HepG2 (cell line): ENCODE results near the gene MKS1. TPM values are rescaled to one million over a fixed set of nuclear protein-coding genes. Genes with fewer than 3 reads are reported as not detected.

ENCODE experiments used
- ASH2L ChIP-seq: fragments of 300-600, 200-600 bp; sonication (generic); IDR thresholded peaks from 2 replicates; pipeline ENCODE4 v1.7.0; 2017; ENCODE audit warnings: low read depth, mild to moderate bottlenecking, moderate library complexity, mixed read lengths, low read length; ENCODE audit not compliant: insufficient read length
- ETV5 ChIP-seq: IDR thresholded peaks from 2 replicates; pipeline ENCODE4 v1.6.1; 2018; ENCODE audit warnings: missing biosample characterization, missing genetic modification reagents, inconsistent platforms, borderline replicate concordance
- HINFP ChIP-seq: sonication (generic); formaldehyde crosslinking; IDR thresholded peaks from 2 replicates; pipeline ENCODE4 v1.4.0; 2020; ENCODE audit warnings: low read depth, mild to moderate bottlenecking, missing genetic modification reagents
- HOXA3 ChIP-seq: sonication (generic); formaldehyde crosslinking; IDR thresholded peaks from 2 replicates; pipeline ENCODE4 v1.5.0; 2020; ENCODE audit warnings: missing genetic modification reagents
- HOXD1 ChIP-seq: sonication (generic); formaldehyde crosslinking; IDR thresholded peaks from 2 replicates; pipeline ENCODE4 v1.5.0; 2020; ENCODE audit warnings: missing genetic modification reagents
- IKZF4 ChIP-seq: sonication (generic); formaldehyde crosslinking; IDR thresholded peaks from 2 replicates; pipeline ENCODE4 v1.5.1; 2020; ENCODE audit warnings: borderline replicate concordance, mild to moderate bottlenecking, low read depth, missing genetic modification reagents; ENCODE audit errors: not compliant biosample characterization
- IRF9 ChIP-seq: sonication (generic); formaldehyde crosslinking; IDR thresholded peaks from 2 replicates; pipeline ENCODE4 v1.8.0; 2022; ENCODE audit warnings: missing genetic modification reagents, mild to moderate bottlenecking, borderline replicate concordance
- NR2C2 ChIP-seq: sonication (generic); formaldehyde crosslinking; IDR thresholded peaks from 2 replicates; pipeline ENCODE4 v1.4.0; 2020; ENCODE audit warnings: missing genetic modification reagents, mild to moderate bottlenecking, moderate library complexity, borderline replicate concordance
- PHF21A ChIP-seq: sonication (generic); formaldehyde crosslinking; IDR thresholded peaks from 2 replicates; pipeline ENCODE4 v1.5.0; 2020; ENCODE audit warnings: mild to moderate bottlenecking, missing genetic modification reagents
- SNAPC4 ChIP-seq: sonication (generic); formaldehyde crosslinking; IDR thresholded peaks from 2 replicates; pipeline ENCODE4 v1.4.0; 2020; ENCODE audit warnings: mild to moderate bottlenecking, missing genetic modification reagents
- TEF ChIP-seq: sonication (generic); formaldehyde crosslinking; IDR thresholded peaks from 2 replicates; pipeline ENCODE4 v1.5.0; 2020; ENCODE audit warnings: missing genetic modification reagents
- ZFY ChIP-seq: sonication (generic); formaldehyde crosslinking; IDR thresholded peaks from 2 replicates; pipeline ENCODE4 v1.4.0; 2020; ENCODE audit warnings: missing genetic modification reagents
- ZNF33B ChIP-seq: sonication (generic); formaldehyde crosslinking; IDR thresholded peaks from 2 replicates; pipeline ENCODE4 v1.5.1; 2020; ENCODE audit warnings: mild to moderate bottlenecking, missing genetic modification reagents
- ZNF484 ChIP-seq: sonication (generic); formaldehyde crosslinking; IDR thresholded peaks from 2 replicates; pipeline ENCODE4 v1.5.1; 2020; ENCODE audit warnings: mild to moderate bottlenecking, low read depth, missing genetic modification reagents, borderline replicate concordance
- ZNF557 ChIP-seq: sonication (generic); formaldehyde crosslinking; IDR thresholded peaks from 2 replicates; pipeline ENCODE4 v1.4.0; 2020; ENCODE audit warnings: missing genetic modification reagents
- ZNF577 ChIP-seq: sonication (generic); formaldehyde crosslinking; IDR thresholded peaks from 2 replicates; pipeline ENCODE4 v1.4.0; 2020; ENCODE audit warnings: mild to moderate bottlenecking, low read depth, missing genetic modification reagents, borderline replicate concordance
- ZNF619 ChIP-seq: sonication (generic); formaldehyde crosslinking; IDR thresholded peaks from 2 replicates; pipeline ENCODE4 v1.4.0; 2020; ENCODE audit warnings: mild to moderate bottlenecking, missing genetic modification reagents
- ZNF629 ChIP-seq: sonication (generic); formaldehyde crosslinking; conservative IDR thresholded peaks from 2 replicates; pipeline ENCODE4 v1.5.0; 2020; ENCODE audit warnings: missing genetic modification reagents
- ZNF672 ChIP-seq: sonication (generic); formaldehyde crosslinking; IDR thresholded peaks from 2 replicates; pipeline ENCODE4 v1.8.1; 2022; ENCODE audit warnings: missing genetic modification reagents
- ZSCAN25 ChIP-seq: sonication (generic); formaldehyde crosslinking; IDR thresholded peaks from 2 replicates; pipeline ENCODE4 v1.8.0; 2022; ENCODE audit warnings: mild to moderate bottlenecking, missing genetic modification reagents
- polyA plus RNA-seq, 8 experiments: library from polyadenylated mRNA; depleted of rRNA in 3 of 8; stranded (reverse) in 7 of 8; unstranded in 1 of 8; fragments of >200 nt; fragmentation: Illumina TruSeq in 4 of 8; extraction: Trizol in 4 of 8; gene quantifications; 2 replicates each; pipeline versions ENCODE4 v1.2.1 to v1.2.3, GENCODE V29; 2011 to 2016; ENCODE audit warnings: low read depth in 4 of 8, missing spikeins in 1 of 8, mixed read lengths in 1 of 8; ENCODE audit not compliant: insufficient read depth in 1 of 8
- total RNA-seq, 5 experiments: library from RNA; depleted of rRNA; stranded (reverse); fragments of >200 nt; fragmentation: Illumina TruSeq; extraction: Trizol; gene quantifications; 2 replicates each; pipeline ENCODE4 v1.2.3, GENCODE V29; 2016; ENCODE audit warnings: low read depth in 1 of 5

MKS1 gene
- total and polyA plus RNA-seq, 2 of the 13 experiments (the other 11 are each of a cell fraction or from before 2014, with no cell fraction given), result 16.1 to 26.3 TPM

- peak; percentile 48; the same call in 1 of the 2 replicates for TF ChIP-seq HINFP (CRISPR knock-in tag)
- TF ChIP-seq HOXA3, result peak; percentile 73
- TF ChIP-seq ETV5 (CRISPR knock-in tag), result no peak
- TF ChIP-seq NR2C2 (CRISPR knock-in tag), result no peak
- TF ChIP-seq ZNF619 (CRISPR knock-in tag), result peak; percentile 76; the same call in 1 of the 2 replicates
- no peak for TF ChIP-seq ZNF629
- TF ChIP-seq TEF (CRISPR knock-in tag), result no peak
- peak; percentile 86 for TF ChIP-seq ZNF557 (CRISPR knock-in tag)
- no peak for TF ChIP-seq ZNF672
- no peak for TF ChIP-seq HOXD1 (CRISPR knock-in tag)
- no peak for TF ChIP-seq ZNF577 (CRISPR knock-in tag)
- peak; percentile 83 for TF ChIP-seq ZSCAN25 (CRISPR knock-in tag)
- no peak; the same call in 1 of the 2 replicates for TF ChIP-seq ZNF484 (CRISPR knock-in tag)
- TF ChIP-seq IKZF4 (CRISPR knock-in tag), result peak; percentile 96
- peak; percentile 80; the same call in 1 of the 2 replicates for TF ChIP-seq SNAPC4 (CRISPR knock-in tag)
- TF ChIP-seq ZFY (CRISPR knock-in tag), result peak; percentile 70
- peak; percentile 97 for TF ChIP-seq ZNF33B (CRISPR knock-in tag)
- no peak; the same call in 1 of the 2 replicates for TF ChIP-seq IRF9 (CRISPR knock-in tag)
- TF ChIP-seq ASH2L, result no peak
- no peak for TF ChIP-seq PHF21A (CRISPR knock-in tag)
Measured at GRCh38 chr17:58249270-58250133, 30.4 kb upstream of the MKS1 start (continued).
